HEK293 (cell line): ENCODE results near the gene ZSCAN22.
A peak's percentile ranks its signal among the peaks of the same experiment; 100 is the strongest.

Experiments used
- ATF2 ChIP-seq: fragments of 450-650 bp; formaldehyde crosslinking; IDR thresholded peaks from 2 replicates; pipeline ENCODE4 v1.5.1; 2016; ENCODE audit warnings: missing biosample characterization, missing genetic modification characterization, low read depth
- KLF7 ChIP-seq: fragments of 450-650 bp; formaldehyde crosslinking; IDR thresholded peaks from 2 replicates; pipeline ENCODE4 v1.5.1; 2016; ENCODE audit warnings: missing biosample characterization, missing genetic modification characterization, borderline replicate concordance
- KLF9 ChIP-seq: fragments of 450-650 bp; formaldehyde crosslinking; IDR thresholded peaks from 2 replicates; pipeline ENCODE4 v1.5.1; 2016; ENCODE audit warnings: missing biosample characterization, missing genetic modification characterization, low read depth
- PBX3 ChIP-seq: sonication (generic); formaldehyde crosslinking; IDR thresholded peaks from 2 replicates; pipeline ENCODE4 v1.8.1; 2022; ENCODE audit warnings: mild to moderate bottlenecking, moderate library complexity, missing genetic modification reagents
- SETDB1 ChIP-seq: IDR thresholded peaks from one replicate; pipeline ENCODE4 v1.6.1; 2017; ENCODE audit warnings: mild to moderate bottlenecking, low read length, moderate library complexity, mixed read lengths; ENCODE audit not compliant: insufficient read length
- ZBTB20 ChIP-seq: fragments of 450-650 bp; formaldehyde crosslinking; IDR thresholded peaks from 2 replicates; pipeline ENCODE4 v1.5.1; 2016; ENCODE audit warnings: missing biosample characterization, missing genetic modification characterization
- ZBTB44 ChIP-seq: fragments of 450-650 bp; IDR thresholded peaks from 2 replicates; pipeline ENCODE4 v1.5.1; 2018; ENCODE audit warnings: missing biosample characterization, mild to moderate bottlenecking, missing genetic modification characterization
- ZNF157 ChIP-seq: fragments of 450-650 bp; formaldehyde crosslinking; IDR thresholded peaks from 2 replicates; pipeline ENCODE4 v1.5.1; 2016; ENCODE audit warnings: missing biosample characterization, missing genetic modification characterization
- ZNF16 ChIP-seq: fragments of 450-650 bp; formaldehyde crosslinking; IDR thresholded peaks from 2 replicates; pipeline ENCODE4 v1.5.1; 2016; ENCODE audit warnings: low read depth, missing biosample characterization, missing genetic modification characterization
- ZNF2 ChIP-seq: fragments of 450-650 bp; formaldehyde crosslinking; IDR thresholded peaks from 2 replicates; pipeline ENCODE4 v1.5.1; 2016; ENCODE audit warnings: missing biosample characterization, missing genetic modification characterization
- ZNF221 ChIP-seq: fragments of 450-650 bp; formaldehyde crosslinking; IDR thresholded peaks from 2 replicates; pipeline ENCODE4 v1.5.1; 2017; ENCODE audit warnings: missing biosample characterization, missing genetic modification characterization, borderline replicate concordance
- ZNF223 ChIP-seq: fragments of 450-650 bp; formaldehyde crosslinking; IDR thresholded peaks from 2 replicates; pipeline ENCODE4 v1.5.1; 2016; ENCODE audit warnings: missing biosample characterization, missing genetic modification characterization
- ZNF26 ChIP-seq: fragments of 450-650 bp; formaldehyde crosslinking; IDR thresholded peaks from 2 replicates; pipeline ENCODE4 v1.5.1; 2016; ENCODE audit warnings: missing biosample characterization, missing genetic modification characterization
- ZNF266 ChIP-seq: fragments of 450-650 bp; formaldehyde crosslinking; IDR thresholded peaks from 2 replicates; pipeline ENCODE4 v1.5.1; 2016; ENCODE audit warnings: missing biosample characterization, missing genetic modification characterization, low read depth
- ZNF335 ChIP-seq: fragments of 450-650 bp; formaldehyde crosslinking; conservative IDR thresholded peaks from 2 replicates; pipeline ENCODE4 v1.5.1; 2016; ENCODE audit warnings: missing biosample characterization, missing genetic modification characterization
- ZNF341 ChIP-seq: fragments of 450-650 bp; formaldehyde crosslinking; IDR thresholded peaks from 2 replicates; pipeline ENCODE4; 2016; ENCODE audit warnings: low read depth, missing biosample characterization, missing genetic modification characterization
- ZNF37A ChIP-seq: fragments of 450-650 bp; IDR thresholded peaks from 2 replicates; pipeline ENCODE4 v1.5.1; 2018; ENCODE audit warnings: missing biosample characterization, missing genetic modification characterization
- ZNF398 ChIP-seq: fragments of 450-650 bp; formaldehyde crosslinking; IDR thresholded peaks from 2 replicates; pipeline ENCODE4 v1.5.1; 2017; ENCODE audit warnings: missing biosample characterization, missing genetic modification characterization
- ZNF449 ChIP-seq: fragments of 450-650 bp; formaldehyde crosslinking; IDR thresholded peaks from 2 replicates; pipeline ENCODE4 v1.5.1; 2017; ENCODE audit warnings: missing biosample characterization, mild to moderate bottlenecking, missing genetic modification characterization, moderate library complexity
- ZNF501 ChIP-seq: fragments of 450-650 bp; formaldehyde crosslinking; IDR thresholded peaks from 2 replicates; pipeline ENCODE4 v1.5.1; 2016; ENCODE audit warnings: missing biosample characterization, missing genetic modification characterization
- ZNF521 ChIP-seq: fragments of 450-650 bp; formaldehyde crosslinking; IDR thresholded peaks from 2 replicates; pipeline ENCODE4 v1.5.1; 2017; ENCODE audit warnings: missing biosample characterization, mild to moderate bottlenecking, missing genetic modification characterization
- ZNF600 ChIP-seq: fragments of 450-650 bp; formaldehyde crosslinking; IDR thresholded peaks from 2 replicates; pipeline ENCODE4 v1.5.1; 2016; ENCODE audit warnings: missing biosample characterization, missing genetic modification characterization
- ZNF610 ChIP-seq: fragments of 450-650 bp; formaldehyde crosslinking; IDR thresholded peaks from 2 replicates; pipeline ENCODE4 v1.5.1; 2016; ENCODE audit warnings: missing biosample characterization, missing genetic modification characterization, borderline replicate concordance
- ZNF621 ChIP-seq: fragments of 450-650 bp; formaldehyde crosslinking; IDR thresholded peaks from 2 replicates; pipeline ENCODE4 v1.5.1; 2017; ENCODE audit warnings: missing biosample characterization, missing genetic modification characterization
- ZNF623 ChIP-seq: fragments of 450-650 bp; formaldehyde crosslinking; IDR thresholded peaks from 2 replicates; pipeline ENCODE4 v1.5.1; 2016; ENCODE audit warnings: missing biosample characterization, missing genetic modification characterization
- ZNF701 ChIP-seq: fragments of 450-650 bp; formaldehyde crosslinking; IDR thresholded peaks from 2 replicates; pipeline ENCODE4 v1.5.1; 2016; ENCODE audit warnings: missing biosample characterization, missing genetic modification characterization
- ZNF777 ChIP-seq: fragments of 450-650 bp; formaldehyde crosslinking; IDR thresholded peaks from 2 replicates; pipeline ENCODE4 v1.5.1; 2017; ENCODE audit warnings: missing biosample characterization, missing genetic modification characterization, borderline replicate concordance
- ZSCAN16 ChIP-seq: fragments of 450-650 bp; formaldehyde crosslinking; IDR thresholded peaks from 2 replicates; pipeline ENCODE4 v1.5.1; 2016; ENCODE audit warnings: missing biosample characterization, missing genetic modification characterization
- ZSCAN18 ChIP-seq: fragments of 450-650 bp; formaldehyde crosslinking; IDR thresholded peaks from 2 replicates; pipeline ENCODE4 v1.5.1; 2016; ENCODE audit warnings: missing biosample characterization, missing genetic modification characterization

ZSCAN22 gene

GRCh38 chr19:58380662-58381459 is 54.1 kb downstream of the ZSCAN22 start, which contains the start of gene ZNF837 (continued):
- TF ChIP-seq ZBTB44 (peak; percentile 71), ZNF610 (tag by site-specific recombination) (peak; percentile 77; the same call in 1 of the 2 replicates), ZNF223 (tag by site-specific recombination) (0 out of 2 replicates have a peak, but pooled peaks have one; percentile 11), ZNF449 (tag by site-specific recombination) (peak; percentile 66; the same call in 1 of the 2 replicates), ZSCAN18 (tag by site-specific recombination) (peak; percentile 84), ZNF16 (tag by site-specific recombination) (no peak), ZNF501 (tag by site-specific recombination) (peak; percentile 94), ZNF621 (tag by site-specific recombination) (no peak), ZNF266 (tag by site-specific recombination) (no peak), ZNF600 (tag by site-specific recombination) (peak; percentile 80), ZNF221 (tag by site-specific recombination) (no peak), ZNF37A (tag by site-specific recombination) (no peak), KLF7 (tag by site-specific recombination) (peak; percentile 91; the same call in 1 of the 2 replicates), ZNF701 (tag by site-specific recombination) (no peak), ZNF521 (tag by site-specific recombination) (no peak), ZNF777 (tag by site-specific recombination) (peak; percentile 83; the same call in 1 of the 2 replicates), ZNF2 (tag by site-specific recombination) (peak; percentile 89), ZNF623 (tag by site-specific recombination) (peak; percentile 46), ZNF26 (tag by site-specific recombination) (no peak), ZNF398 (tag by site-specific recombination) (peak; percentile 54; the same call in 1 of the 2 replicates), SETDB1 (no peak), ZNF335 (tag by site-specific recombination) (peak; percentile 95), KLF9 (peak; percentile 89), ZBTB20 (tag by site-specific recombination) (peak; percentile 100), ZNF157 (no peak), ATF2 (tag by site-specific recombination) (no peak), ZNF341 (tag by site-specific recombination) (no peak), ZSCAN16 (tag by site-specific recombination) (peak; percentile 78; the same call in 1 of the 2 replicates), PBX3 (peak; percentile 97)
